GM21526 (cell line): ENCODE results near the gene MOB2.
"Not testable (repeated sequence)": the region's sequence is repeated elsewhere in the genome, so short reads cannot be mapped to it uniquely, and the experiment has no call there.

ENCODE experiments used
- ATAC-seq: cut with Tn5 transposase; IDR thresholded peaks from one replicate; pipeline ENCODE4 v1.9.1; 2021; ENCODE audit warnings: moderate library complexity; ENCODE audit not compliant: unreplicated experiment, low FRiP score

The MOB2 gene

GRCh38 chr11:1446623-1447022 lies 40.0 kb downstream of the MOB2 start:
- no peak for ATAC-seq

- ATAC-seq: no peak
Measured at GRCh38 chr11:1445741-1446445, 40.7 kb downstream of the MOB2 start.

- no peak for ATAC-seq
Measured at GRCh38 chr11:1444823-1445422, 41.7 kb downstream of the MOB2 start.

- no peak for ATAC-seq
Measured at GRCh38 chr11:1444321-1444720, 42.3 kb downstream of the MOB2 start.

- ATAC-seq: no peak
Measured at GRCh38 chr11:1443737-1444136, 42.8 kb downstream of the MOB2 start.

- ATAC-seq: no peak
Measured at GRCh38 chr11:1442807-1443366, 43.7 kb downstream of the MOB2 start.

GRCh38 chr11:1442163-1442562 lies 44.4 kb downstream of the MOB2 start:
- ATAC-seq: no peak

GRCh38 chr11:1440496-1440895 lies 46.1 kb downstream of the MOB2 start:
- no peak for ATAC-seq

GRCh38 chr11:1440066-1440465 lies 46.5 kb downstream of the MOB2 start:
- no peak for ATAC-seq

GRCh38 chr11:1439341-1439740 lies 47.2 kb downstream of the MOB2 start:
- no peak for ATAC-seq

GRCh38 chr11:1438967-1439330 lies 47.6 kb downstream of the MOB2 start:
- no peak for ATAC-seq

- no peak for ATAC-seq
Measured at GRCh38 chr11:1438261-1438966, 48.2 kb downstream of the MOB2 start.

GRCh38 chr11:1437500-1437899 lies 49.1 kb downstream of the MOB2 start:
- no peak for ATAC-seq

GRCh38 chr11:1436468-1437039 lies 50.0 kb downstream of the MOB2 start:
- ATAC-seq: no peak

GRCh38 chr11:1435820-1436467 lies 50.6 kb downstream of the MOB2 start:
- ATAC-seq: no peak

GRCh38 chr11:1435479-1435819 lies 51.1 kb downstream of the MOB2 start:
- ATAC-seq: not testable (repeated sequence)

- ATAC-seq: no peak
Measured at GRCh38 chr11:1433977-1434640, 52.5 kb downstream of the MOB2 start.

- no peak for ATAC-seq
Measured at GRCh38 chr11:1433568-1433967, 53.0 kb downstream of the MOB2 start.

- no peak for ATAC-seq
Measured at GRCh38 chr11:1428762-1429316, 57.7 kb downstream of the MOB2 start.

- no peak for ATAC-seq
Measured at GRCh38 chr11:1425439-1425838, 61.1 kb downstream of the MOB2 start.
